H1 (cell line): ENCODE results near the gene ACACB. TPM values are rescaled to one million over a fixed set of nuclear protein-coding genes. Genes with fewer than 3 reads are reported as not detected.

Experiments used
- ZNF274 ChIP-seq: IDR thresholded peaks from 2 replicates; pipeline ENCODE4 v1.7.0; 2012; ENCODE audit warnings: low read length, borderline replicate concordance; ENCODE audit errors: extremely low read depth
- polyA plus RNA-seq, 7 experiments: library from polyadenylated mRNA; depleted of rRNA in 3 of 7; stranded (reverse) in 5 of 7; unstranded in 2 of 7; fragments of >200 nt in 5 of 7; fragments of 200-250 nt in 2 of 7; gene quantifications; 1 replicate in 5 of 7; 2 replicates in 1 of 7; 4 replicates in 1 of 7; pipeline versions ENCODE4 v1.2.1 to v1.2.3, GENCODE V29; 2011 to 2013; ENCODE audit warnings: missing spikeins in 2 of 7, mixed read lengths in 2 of 7
- total RNA-seq: library from RNA; stranded (reverse); fragmentation: NEBNext Ultra II Directional; extraction: Animal tissue kit (Norgen Biotek cat#: 25700); gene quantifications from 2 replicates; pipeline ENCODE4 v1.2.1, GENCODE V29; 2021

Gene ACACB
- total and polyA plus RNA-seq, 2 of the 8 experiments (the other 6 are each of a cell fraction or from before 2014, with no cell fraction given), result 5.8 to 15.3 TPM

GRCh38 chr12:109305547-109305946 lies 189.2 kb downstream of the ACACB start (continued):
- no peak for TF ChIP-seq ZNF274
